Femur (tissue), 1 donor: ENCODE measurements around the gene CFDP1.

Source experiments
- DNase-seq: peaks from one replicate; pipeline ENCODE4 v3.0.0-alpha.2; 2017

The CFDP1 gene

GRCh38 chr16:75248142-75248535 lies 185.2 kb downstream of the CFDP1 start:
- no peak for DNase-seq

GRCh38 chr16:75247249-75247648 lies 186.1 kb downstream of the CFDP1 start:
- DNase-seq = no peak

GRCh38 chr16:75246504-75247205 lies 186.6 kb downstream of the CFDP1 start:
- DNase-seq = no peak

GRCh38 chr16:75244844-75245758 lies 188.2 kb downstream of the CFDP1 start:
- peak; percentile 94 for DNase-seq

GRCh38 chr16:75244225-75244809 lies 189.0 kb downstream of the CFDP1 start:
- DNase-seq = no peak
